HG02623 (cell line): ENCODE data around the gene CBLB.
"Not testable (repeated sequence)": the region's sequence is repeated elsewhere in the genome, so short reads cannot be mapped to it uniquely, and the experiment has no call there.

Experiments used
- ATAC-seq: cut with Tn5 transposase; IDR thresholded peaks from one replicate; pipeline ENCODE4 v1.9.1; 2021; ENCODE audit warnings: moderate library complexity; ENCODE audit not compliant: unreplicated experiment

Gene CBLB

DNA sequence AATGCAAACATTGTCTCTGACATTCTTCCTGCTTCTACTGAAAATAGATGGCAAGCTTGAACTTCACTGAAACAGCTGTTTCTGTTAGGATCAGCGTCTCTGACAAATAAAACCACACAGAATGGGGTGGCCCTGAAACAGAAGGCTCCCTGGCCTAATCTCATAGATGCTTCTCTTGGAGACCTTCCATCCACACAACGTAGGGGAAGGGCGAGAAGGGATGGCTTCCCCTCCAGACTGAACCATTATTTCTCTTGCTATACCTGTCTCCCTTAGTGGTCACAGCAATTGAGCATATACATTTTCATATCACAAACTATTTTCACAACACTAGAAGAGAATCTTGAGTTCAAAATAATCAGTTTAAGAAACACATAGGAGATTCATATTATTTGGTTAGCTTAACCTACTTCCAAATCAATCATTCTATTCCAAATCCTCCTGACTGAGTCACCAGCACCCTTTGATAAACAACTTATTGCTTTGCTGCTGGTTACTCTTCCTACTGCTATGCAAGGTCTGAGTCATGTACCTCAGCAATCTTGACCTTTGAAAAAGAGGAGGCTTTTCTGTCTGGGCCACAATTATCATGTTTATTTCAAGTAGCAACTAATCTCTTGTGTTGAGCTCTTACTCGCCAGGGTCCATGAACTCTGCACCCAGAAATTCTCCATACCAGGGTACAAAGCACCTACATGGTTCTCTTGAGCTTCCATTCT, 45.5 kb downstream of the CBLB start:
- ATAC-seq = no peak

DNA sequence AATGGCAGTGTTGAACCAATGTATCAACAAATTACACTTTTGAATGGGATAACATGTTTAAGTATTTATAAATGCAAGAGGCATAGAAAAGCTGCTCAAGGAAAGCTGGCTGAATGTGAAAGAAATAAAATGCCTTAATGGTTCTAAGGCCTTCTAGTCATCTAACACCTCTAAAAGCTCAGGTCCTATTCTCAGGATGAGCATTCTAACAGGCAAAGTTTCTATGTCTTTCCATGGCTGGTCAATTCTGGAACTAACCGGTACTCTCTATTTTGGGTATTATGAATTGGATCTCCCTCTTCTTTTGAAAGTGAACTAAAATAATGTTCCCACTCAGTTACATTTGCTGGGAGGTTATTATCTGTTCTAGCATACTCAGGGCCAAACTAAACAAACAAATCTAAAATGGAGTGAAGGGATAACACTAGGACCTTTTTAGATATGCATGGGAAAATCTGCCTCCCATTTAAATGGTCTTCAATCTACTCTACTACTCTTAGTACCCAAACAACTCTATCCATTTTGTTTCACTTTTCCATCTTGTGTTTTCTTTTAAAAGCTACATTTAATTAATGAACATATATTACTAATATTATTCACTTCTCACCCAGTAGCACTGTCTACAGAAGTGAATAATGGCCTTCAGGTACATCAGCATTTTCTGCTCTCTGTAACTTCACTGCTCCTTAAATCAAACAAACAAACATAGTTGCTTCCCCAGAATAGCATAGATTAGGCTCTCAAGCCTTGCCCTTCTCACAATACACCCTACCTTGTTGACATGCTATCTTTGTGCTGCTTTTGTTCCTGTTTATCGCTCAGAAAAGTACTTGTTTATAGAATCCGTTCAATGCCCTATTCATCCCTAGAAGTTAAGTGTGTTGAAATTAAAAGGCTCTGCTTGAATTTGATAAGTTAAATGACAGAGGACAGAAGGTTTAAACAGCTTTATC, 46.4 kb downstream of the CBLB start:
- ATAC-seq = no peak

DNA sequence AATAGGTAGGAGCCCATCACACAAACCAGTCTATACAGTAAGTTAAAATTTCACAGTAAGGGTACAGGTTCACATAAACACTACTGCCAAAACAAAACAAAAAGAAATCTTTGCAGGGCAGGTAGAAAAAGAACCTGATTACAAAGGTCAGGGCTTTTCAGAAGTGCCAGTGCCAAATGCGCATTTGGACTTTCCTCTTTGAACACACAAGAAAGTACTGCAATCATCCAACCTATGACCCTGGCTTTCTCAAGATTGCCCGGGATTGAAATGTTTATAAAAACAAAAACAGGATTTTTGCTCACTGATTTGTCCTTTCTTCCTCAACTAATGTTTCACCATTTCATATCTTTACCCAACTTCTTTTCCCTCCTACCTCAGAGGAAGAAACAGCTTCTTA, 47.4 kb downstream of the CBLB start:
- ATAC-seq = no peak

DNA sequence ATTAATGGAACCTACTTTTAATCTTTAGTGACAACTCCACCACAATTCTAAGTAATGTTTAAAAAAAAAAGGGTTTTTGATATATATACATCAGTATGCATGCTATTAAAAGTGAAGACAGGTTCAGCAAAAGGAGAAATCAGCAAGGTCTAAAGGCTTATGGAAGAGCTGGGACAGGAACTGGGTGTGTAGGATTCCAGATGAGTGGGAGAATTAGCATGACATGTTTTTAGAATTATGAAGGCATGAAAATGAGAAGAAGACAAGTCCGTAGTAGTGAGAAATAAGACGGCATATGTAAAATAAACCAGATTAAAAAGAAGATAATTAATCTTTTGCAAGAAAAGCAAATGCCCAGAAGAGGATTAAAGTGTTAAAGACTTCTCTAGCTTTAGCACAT, 52.0 kb downstream of the CBLB start:
- ATAC-seq = no peak

DNA sequence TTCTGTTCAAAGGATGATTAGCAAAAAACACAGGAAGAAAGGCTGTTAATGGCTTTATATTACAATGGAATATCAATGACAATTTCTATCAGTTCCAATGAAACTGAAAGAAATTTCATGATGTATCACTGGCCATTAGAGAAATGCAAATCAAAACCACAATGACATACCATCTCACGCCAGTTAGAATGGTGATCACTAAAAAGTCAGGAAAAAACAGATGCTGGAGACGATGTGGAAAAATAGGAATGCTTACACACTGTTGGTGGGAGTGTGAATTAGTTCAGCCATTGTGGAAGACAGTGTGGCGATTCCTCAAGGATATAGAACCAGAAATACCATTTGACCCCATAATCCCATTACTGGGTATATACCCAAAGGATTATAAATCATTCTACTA, 53.5 kb downstream of the CBLB start:
- not testable (repeated sequence) for ATAC-seq

DNA sequence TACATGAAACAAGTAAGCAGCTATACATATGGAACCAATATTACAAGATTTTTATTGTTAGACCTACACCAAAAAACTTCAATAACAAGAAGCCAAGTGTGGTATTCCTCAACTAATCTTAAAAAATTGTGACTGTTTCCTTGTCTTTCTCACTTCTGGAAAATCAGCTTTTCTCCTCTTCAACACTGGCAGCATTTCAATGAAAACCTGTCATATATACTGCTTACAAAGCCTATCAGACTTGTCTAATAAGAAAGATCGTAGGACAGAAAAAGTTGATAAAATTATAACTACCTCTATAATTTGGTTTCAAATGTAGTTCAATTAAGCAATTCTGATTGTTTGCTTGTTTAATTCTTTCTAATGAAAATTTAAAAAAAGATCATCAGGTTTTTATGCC, 55.1 kb downstream of the CBLB start:
- ATAC-seq = no peak

DNA sequence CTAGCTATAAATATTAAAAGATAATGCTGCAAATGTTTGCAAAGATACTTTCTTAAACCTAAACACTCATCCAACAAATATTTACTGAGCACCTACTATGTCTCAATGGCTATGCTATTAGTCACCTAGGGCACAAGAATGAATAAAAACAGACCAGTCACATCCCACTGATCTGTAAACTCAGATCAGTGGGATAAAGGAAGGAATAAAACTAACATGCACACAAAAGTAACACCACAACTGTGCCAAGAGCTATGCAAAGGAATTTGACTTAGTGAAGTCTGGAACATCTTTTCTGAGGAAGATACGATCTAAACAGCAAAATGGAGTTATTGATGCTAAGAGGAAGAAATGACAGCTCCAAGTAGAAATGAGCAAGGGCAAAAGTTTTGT, 56.6 kb downstream of the CBLB start:
- no peak for ATAC-seq

DNA sequence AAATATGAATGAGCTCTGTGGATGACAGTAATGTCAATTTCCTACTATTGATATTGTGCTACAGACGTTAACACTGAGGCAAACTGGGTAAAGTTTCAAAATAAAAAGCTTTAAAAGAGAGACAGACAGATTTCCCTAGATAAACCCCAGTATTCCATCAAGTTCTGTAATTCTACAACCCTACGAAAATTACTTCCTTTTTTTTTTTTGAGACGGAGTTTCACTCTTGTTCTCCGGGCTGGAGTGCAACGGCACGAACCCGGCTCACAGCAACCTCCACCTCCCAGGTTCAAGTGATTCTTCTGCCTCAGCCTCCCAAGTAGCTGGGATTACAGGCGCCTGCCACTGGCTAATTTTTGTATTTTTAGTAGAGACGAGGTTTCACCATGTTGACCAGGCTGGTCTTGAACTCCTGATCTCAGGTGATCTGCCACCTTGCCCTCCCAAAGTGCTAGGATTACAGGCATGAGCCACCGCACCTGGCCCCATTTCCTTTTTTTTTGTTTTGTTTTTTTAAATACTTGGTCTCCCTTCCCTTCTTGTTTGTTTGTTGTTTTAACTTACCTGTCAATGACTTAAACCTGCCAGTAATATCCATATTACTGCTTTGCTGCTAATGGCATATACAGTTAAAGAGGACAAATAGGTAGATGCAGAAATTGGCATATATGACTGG, 57.2 kb downstream of the CBLB start:
- no peak for ATAC-seq

DNA sequence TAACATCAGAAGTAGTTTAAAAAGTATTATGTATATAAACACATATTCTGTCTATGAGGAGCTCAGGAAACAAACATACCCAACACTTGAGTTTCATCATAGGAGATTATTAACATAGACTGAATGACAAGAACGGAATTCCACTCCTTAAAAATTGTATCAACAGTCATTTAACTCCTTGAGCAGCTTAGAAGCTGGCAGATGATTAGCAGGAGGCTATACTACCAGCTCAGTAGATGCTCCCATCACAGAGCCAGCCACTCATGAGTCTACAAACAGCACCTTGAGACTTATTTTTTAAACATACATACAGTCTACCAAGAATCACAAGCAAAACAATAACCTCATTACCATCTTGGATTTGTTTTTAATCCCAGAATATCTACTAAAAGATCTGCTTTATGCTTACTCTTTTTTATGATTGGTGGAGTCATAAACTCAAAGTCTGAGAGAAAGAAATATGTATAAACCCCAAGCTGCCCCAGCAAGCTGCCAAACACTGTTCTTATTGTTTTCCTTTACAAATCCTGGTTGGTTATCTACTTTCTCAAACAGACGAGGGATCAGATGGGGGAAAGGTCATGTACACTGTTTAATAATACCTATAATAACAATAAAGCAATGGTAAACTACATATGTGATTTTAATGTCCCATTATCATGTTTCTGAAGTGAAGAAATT, 59.5 kb downstream of the CBLB start:
- ATAC-seq = no peak

DNA sequence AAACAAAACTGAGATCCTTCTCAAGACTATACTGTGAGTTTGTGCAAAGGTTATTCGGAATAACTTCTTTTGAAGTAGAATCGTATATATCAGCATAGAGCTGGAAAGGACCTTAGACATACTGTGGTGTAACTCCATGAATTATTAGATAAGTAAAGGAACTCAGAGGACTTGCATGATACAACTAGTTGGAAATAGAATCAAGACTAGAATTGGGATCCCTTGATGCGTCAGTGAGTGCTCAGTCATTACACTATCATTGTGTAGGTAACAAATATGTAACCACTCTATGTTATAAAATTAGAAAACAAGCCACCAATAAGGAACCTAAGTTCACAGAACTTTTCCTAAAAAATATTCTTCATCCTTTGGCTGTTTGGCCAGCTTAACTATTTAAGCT, 61.1 kb downstream of the CBLB start:
- ATAC-seq = no peak

DNA sequence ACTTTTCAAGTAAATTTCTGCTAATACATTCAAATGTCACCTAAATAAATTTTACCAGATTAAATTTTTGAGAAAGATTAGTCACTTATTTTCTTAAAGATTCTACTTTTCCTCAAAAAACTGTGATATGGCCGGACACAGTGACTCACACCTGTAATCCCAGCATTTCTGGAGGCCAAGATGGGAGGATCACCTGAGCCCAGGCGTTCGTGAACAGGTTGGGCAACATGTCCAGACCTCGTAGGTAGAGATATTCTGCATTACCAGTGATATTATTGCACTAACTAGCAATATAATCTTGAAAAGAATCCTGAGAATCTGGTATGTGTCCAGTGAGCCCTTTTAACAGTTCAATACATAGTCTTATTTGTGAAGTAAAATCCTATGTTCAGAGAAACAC, 61.7 kb downstream of the CBLB start:
- no peak for ATAC-seq

DNA sequence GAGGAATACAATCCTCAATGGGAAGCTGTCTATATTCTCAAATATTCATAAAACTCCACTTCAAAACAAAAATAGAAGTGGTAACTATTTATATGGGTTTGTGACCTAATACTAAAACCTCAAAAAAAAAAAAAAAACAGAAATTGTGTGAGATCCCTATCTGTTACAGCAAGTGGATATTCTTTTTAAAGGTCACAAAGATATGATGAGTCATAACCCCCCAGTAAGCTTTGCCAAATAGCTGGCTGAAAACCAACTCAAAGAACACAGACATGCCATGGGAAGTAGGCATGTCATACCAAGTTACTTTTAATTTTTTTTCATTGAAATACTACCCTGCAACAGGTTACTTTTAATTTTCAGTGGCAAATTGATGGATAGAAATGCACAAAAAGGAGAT, 62.5 kb downstream of the CBLB start:
- no peak for ATAC-seq

DNA sequence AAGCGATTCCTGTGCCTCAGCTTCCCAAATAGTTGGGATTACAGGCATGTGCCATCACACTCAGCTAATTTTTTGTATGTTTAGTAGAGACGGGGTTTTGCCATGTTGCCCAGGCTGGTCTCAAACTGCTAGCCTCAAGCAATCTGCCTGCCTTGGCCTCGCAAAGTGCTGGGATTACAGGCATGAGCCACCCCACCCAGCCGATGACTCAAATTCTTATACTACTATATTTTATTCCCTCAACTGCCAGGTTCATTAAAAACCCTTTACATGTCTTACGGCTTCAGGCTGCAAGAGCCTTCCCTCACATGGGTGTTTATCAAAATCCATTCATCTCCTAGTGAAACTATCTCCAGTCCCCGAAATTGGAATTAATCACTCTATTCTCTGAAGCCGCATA, 63.4 kb downstream of the CBLB start:
- ATAC-seq = no peak

DNA sequence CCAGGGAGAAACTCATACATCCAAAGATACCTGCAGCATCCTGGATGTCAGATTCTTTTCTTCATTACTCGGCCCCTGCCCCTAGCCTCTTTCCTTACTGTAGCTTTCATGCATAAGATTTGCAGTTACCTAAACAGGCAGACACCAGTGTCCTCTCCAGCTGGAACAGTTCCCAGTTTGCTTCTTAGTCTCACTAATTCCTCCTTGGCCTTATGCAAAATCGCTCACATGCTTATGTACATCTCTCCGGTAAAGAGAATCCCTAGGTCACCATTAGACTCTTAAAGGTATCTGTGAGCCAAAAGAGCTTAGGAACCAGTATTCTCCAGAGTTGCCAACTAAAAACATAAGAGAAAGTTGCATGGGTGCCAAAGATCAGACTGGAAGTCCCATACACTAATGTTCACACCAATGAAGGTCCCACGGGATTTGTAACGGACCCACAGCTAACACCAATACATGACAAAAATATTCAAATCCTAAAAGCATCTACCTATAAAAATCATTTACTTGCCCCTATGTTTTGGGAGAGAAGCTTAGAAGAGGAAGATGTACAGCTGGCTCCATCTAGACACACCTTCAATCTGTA, 66.6 kb downstream of the CBLB start:
- no peak for ATAC-seq

DNA sequence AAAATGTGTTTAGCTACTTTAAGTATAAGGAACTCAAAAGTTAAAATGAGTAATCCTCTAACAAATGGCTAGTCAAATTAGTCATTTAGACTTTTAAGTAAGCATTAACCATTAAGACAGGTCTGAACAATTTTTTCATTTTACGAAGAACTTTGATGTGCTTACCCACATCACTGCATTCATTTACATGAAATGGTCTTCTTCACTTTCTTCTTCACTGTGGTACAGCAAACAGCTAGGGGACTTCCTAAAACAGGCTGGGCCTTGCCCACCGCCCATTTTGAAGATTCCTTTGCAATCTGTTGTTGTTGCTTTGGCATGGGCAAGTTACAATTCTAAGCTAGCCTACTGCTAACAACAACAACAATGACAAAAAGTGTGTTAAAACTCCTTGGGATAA, 67.4 kb downstream of the CBLB start:
- ATAC-seq = no peak

DNA sequence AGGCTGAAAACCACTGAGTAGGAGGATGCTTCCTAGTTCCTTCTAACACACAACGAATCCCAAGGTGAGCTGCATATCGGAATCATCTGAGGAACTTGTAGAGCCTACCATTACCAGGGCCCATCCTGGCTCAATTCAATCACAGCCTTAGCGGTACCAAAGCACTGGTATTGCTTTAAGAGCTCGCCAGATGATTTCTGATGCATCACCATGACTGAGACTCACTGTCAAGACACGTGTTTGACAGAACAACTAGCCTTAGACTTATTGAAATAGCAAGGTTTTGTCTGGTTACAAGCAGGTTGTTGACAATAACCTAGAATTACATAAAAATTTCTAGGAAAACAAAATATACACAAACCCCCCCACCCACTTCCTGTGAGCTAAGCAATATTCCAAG, 68.5 kb downstream of the CBLB start:
- ATAC-seq = no peak

DNA sequence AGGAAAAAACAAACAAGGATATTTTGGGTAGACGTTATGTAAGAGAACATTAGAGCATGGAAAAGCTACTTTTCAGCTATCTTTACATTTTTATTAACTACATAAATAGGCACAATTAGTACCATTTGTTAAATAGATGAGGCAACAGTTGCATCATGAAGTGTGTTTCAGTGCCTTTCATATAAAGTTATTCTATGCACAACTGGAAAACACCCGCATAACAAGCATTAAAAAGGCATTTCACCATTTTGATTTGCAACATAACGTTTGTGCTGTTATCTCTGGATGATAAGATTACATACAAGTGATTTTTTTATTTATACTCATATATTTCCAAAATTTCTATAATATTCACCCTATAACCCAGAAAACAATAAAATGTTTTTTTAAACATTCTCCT, 69.5 kb downstream of the CBLB start:
- ATAC-seq = no peak

DNA sequence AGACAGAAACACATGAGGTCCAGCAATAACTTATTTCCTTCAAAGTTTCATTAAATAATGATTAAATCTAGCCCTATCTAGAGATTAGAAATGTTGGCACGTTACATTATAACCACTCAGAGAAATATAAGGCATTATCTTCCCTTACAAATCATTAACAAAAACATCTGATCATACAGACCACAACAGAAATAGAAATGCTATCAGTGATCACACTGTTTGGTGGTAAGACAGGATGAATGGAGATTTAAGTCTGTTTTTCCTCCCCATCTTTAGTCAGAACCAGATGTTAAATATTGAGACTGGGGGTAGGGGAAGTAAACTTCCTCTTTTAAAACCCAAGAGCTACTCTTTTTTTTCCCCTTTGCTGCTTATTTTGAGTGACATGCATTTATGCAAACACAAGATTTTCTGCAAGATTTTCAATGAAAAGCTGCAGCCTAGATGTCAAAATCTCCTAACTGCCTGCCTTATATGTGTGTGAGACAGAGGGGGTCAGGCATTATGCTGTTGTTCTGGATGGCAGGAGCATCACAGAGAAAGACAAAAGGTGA, 70.4 kb downstream of the CBLB start:
- ATAC-seq = peak; percentile 80

DNA sequence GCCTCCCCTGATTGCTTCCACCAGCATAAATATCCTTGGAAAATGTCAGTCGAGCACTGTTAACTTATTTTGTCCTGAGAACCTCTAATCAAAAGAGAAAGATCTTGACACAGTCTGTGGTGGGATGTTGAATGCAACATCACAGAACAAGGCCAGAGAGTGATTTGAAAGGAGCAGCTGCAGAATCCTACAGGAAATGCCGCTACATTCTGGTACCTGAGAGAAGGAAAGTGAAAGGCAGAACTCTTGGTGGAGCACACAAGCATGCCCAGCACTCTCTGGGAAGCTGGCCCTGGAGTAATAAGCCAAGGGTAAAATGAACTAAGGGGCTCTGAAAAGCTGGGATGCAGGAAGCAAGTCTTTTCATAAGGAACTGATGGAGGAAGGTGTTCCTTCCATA, 75.8 kb downstream of the CBLB start:
- ATAC-seq = no peak

DNA sequence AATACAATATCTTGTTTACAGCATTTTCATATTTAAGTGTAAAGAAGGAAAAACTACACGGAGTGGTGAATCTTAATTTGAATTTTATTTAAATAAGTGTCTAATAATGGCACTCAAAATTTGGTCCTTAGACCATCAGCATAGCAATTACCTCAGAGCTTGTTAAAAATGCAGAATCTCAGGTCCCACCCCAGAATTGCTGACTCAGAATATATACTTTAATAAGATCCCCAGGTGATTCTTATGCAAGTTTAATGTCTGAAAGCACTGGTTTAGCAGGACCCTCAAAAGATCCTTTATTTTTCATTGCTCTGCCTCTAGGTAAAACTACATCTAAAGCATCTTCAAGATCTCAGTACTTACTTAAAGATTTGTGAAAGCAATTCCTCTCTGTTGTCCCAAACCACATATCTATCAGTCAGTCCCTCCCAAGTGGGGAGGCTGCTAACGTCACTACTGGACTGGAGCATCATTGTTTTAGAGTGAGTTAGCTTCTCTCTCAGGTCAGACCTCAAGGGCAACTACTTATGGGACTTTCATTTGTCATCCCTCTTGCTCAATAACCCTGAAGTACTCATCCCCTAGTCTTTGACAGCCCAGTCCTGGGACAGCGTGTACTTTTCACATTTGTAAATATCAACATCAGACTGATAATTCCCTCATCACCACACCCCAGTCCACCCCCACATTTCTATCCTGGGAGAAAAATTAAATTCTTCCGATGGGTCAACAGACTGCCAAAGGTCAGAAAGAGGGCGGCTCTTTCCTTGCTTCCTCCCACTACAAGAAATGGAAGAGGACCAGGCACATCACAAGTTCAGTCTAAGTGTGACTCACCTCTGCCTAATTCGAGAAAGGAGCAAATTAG, 76.7 kb downstream of the CBLB start:
- no peak for ATAC-seq
